C4-2B (cell line): Measurements from ENCODE around the gene RASEF.

Experiments used
- H3K27ac ChIP-seq: fragments of 450-650 bp; 2 replicates; pipeline ENCODE4 v1.5.1; 2017
- CTCF ChIP-seq: fragments of 450-650 bp; conservative IDR thresholded peaks from 2 replicates; pipeline ENCODE4 v1.5.1; 2017; ENCODE audit warnings: mild to moderate bottlenecking
- ZFX ChIP-seq: fragments of 450-650 bp; IDR thresholded peaks from 2 replicates; pipeline ENCODE4 v1.6.1; 2017

The RASEF gene

GRCh38 chr9:83023151-83023550 lies 39.8 kb downstream of the RASEF start:
- TF ChIP-seq ZFX (no peak), CTCF (no peak)
- H3K27ac ChIP-seq, result no peak overlapping the region

- H3K27ac ChIP-seq, result no peak overlapping the region
- TF ChIP-seq ZFX, result no peak
- no peak for TF ChIP-seq CTCF
Measured at GRCh38 chr9:83020864-83021263, 42.1 kb downstream of the RASEF start.

GRCh38 chr9:83020327-83020726 lies 42.6 kb downstream of the RASEF start:
- H3K27ac ChIP-seq, result no peak overlapping the region
- TF ChIP-seq ZFX (no peak), CTCF (no peak)

GRCh38 chr9:83019246-83019645 lies 43.7 kb downstream of the RASEF start:
- no peak overlapping the region for H3K27ac ChIP-seq
- TF ChIP-seq ZFX, result no peak

GRCh38 chr9:83015897-83016296 lies 47.0 kb downstream of the RASEF start:
- TF ChIP-seq ZFX (no peak), CTCF (no peak)

GRCh38 chr9:83013867-83014605 lies 48.9 kb downstream of the RASEF start:
- no peak overlapping the region for H3K27ac ChIP-seq
- no peak for TF ChIP-seq ZFX
- no peak for TF ChIP-seq CTCF

More at GRCh38 chr9:83015897-83016296, 47.0 kb downstream of the RASEF start:
- H3K27ac ChIP-seq, result no peak overlapping the region

- no peak for TF ChIP-seq ZFX
- TF ChIP-seq CTCF, result no peak
- H3K27ac ChIP-seq, result no peak overlapping the region
Measured at GRCh38 chr9:83012922-83013838, 49.8 kb downstream of the RASEF start.
